Measurements from ENCODE around the gene LOC128125822.

Gene LOC128125822

DNA sequence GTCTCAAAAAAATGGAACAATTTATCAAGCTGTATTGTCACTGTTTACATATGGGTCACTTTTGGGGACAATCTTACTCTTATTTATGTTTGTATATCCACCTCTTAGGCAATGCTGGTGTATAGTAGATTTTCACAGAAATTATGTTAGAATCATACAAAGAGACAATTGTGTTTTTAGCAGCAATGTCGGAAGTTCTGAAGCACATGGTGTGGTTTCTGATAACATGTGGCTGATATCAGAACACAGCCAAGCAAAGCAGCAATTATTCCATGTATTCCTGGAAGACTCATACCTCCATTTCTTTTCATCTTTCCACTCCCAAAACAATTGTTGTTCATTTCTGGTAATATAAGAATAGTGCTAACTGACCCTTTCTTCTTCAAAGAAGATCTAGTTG is 17.5 kb upstream of the LOC128125822 start:
- DNase-seq (ENCODE audit: low read depth, low spot score) (no peak), ATAC-seq (no peak)
- Histone ChIP-seq H3K4me1 (ENCODE audit: control insufficient read depth in 1 of 2, insufficient read depth in 2 of 2, low read length in 2 of 2) (no peaks in the 10 kb centered on the region), H3K4me3 (replicated peaks in 1 of 2; ENCODE audit: low read depth in 1 of 2, low read length in 2 of 2) (no peak overlapping the region), H3K4me2 (ENCODE audit: low read length) (no peak overlapping the region), H3K79me2 (ENCODE audit: insufficient read depth, low read length) (no peaks in the 10 kb centered on the region), H3K27ac (ENCODE audit: low read depth, low read length) (no peak overlapping the region), H3K27me3 (ENCODE audit: insufficient read depth, low read length) (no peaks in the 10 kb centered on the region), H3K9me2 (ENCODE audit: insufficient read depth) (no peaks in the 10 kb centered on the region), H3K36me3 (ENCODE audit: control insufficient read depth in 1 of 2, insufficient read depth in 2 of 2, low read length in 2 of 2) (no peaks in the 10 kb centered on the region), H3K9me3 (ENCODE audit: control insufficient read depth in 1 of 2, insufficient read depth in 1 of 2, low read depth in 1 of 2, low read length in 2 of 2) (no peaks in the 10 kb centered on the region), H2AFZ (ENCODE audit: low read depth, low read length, poor library complexity, severe bottlenecking) (no peak overlapping the region), H3K9ac (ENCODE audit: low read length) (no peak overlapping the region), H4K20me1 (ENCODE audit: insufficient read depth) (no peaks in the 10 kb centered on the region)
- RAD21 ChIA-PET (ENCODE audit: low non-redundant PET in 1 of 2, low total read pairs in 2 of 2, uncharacterized antibody in 2 of 2, unreplicated experiment in 2 of 2), result no interaction called here
- CTCF ChIA-PET, result no interaction called here
- POLR2A ChIA-PET, result no interaction called here
- intact Hi-C loops (cut with micrococcal nuclease), result no loop called here
- no peak for TF ChIP-seq SRF (IDR thresholded peaks at IDR 0.05; ENCODE audit: low read depth)
- TF ChIP-seq, protein P1, sequence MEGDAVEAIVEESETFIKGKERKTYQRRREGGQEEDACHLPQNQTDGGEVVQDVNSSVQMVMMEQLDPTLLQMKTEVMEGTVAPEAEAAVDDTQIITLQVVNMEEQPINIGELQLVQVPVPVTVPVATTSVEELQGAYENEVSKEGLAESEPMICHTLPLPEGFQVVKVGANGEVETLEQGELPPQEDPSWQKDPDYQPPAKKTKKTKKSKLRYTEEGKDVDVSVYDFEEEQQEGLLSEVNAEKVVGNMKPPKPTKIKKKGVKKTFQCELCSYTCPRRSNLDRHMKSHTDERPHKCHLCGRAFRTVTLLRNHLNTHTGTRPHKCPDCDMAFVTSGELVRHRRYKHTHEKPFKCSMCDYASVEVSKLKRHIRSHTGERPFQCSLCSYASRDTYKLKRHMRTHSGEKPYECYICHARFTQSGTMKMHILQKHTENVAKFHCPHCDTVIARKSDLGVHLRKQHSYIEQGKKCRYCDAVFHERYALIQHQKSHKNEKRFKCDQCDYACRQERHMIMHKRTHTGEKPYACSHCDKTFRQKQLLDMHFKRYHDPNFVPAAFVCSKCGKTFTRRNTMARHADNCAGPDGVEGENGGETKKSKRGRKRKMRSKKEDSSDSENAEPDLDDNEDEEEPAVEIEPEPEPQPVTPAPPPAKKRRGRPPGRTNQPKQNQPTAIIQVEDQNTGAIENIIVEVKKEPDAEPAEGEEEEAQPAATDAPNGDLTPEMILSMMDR (IDR thresholded peaks at IDR 0.05 in 2 of 3, conservative IDR thresholded peaks at IDR 0.05 in 1 of 3; ENCODE audit: borderline replicate concordance in 1 of 3, insufficient read depth in 1 of 3, low read depth in 2 of 3, low read length in 2 of 3), result no peak
- TF ChIP-seq TCF7L2 (IDR thresholded peaks at IDR 0.05; ENCODE audit: borderline replicate concordance, extremely low read depth, insufficient read depth, insufficient read length), result no peak
- no peak for TF ChIP-seq POLR2AphosphoS5 (IDR thresholded peaks at IDR 0.05; ENCODE audit: low read depth, low read length)
- no peak for TF ChIP-seq CBX3 (IDR thresholded peaks at IDR 0.05; ENCODE audit: low read depth)
- TF ChIP-seq SP1 (IDR thresholded peaks at IDR 0.05; ENCODE audit: low read depth), result no peak
- TF ChIP-seq ELF1 (IDR thresholded peaks at IDR 0.05; ENCODE audit: borderline replicate concordance, low read depth), result no peak
- no peak for TF ChIP-seq JUND (IDR thresholded peaks at IDR 0.05)
- TF ChIP-seq, protein P2, sequence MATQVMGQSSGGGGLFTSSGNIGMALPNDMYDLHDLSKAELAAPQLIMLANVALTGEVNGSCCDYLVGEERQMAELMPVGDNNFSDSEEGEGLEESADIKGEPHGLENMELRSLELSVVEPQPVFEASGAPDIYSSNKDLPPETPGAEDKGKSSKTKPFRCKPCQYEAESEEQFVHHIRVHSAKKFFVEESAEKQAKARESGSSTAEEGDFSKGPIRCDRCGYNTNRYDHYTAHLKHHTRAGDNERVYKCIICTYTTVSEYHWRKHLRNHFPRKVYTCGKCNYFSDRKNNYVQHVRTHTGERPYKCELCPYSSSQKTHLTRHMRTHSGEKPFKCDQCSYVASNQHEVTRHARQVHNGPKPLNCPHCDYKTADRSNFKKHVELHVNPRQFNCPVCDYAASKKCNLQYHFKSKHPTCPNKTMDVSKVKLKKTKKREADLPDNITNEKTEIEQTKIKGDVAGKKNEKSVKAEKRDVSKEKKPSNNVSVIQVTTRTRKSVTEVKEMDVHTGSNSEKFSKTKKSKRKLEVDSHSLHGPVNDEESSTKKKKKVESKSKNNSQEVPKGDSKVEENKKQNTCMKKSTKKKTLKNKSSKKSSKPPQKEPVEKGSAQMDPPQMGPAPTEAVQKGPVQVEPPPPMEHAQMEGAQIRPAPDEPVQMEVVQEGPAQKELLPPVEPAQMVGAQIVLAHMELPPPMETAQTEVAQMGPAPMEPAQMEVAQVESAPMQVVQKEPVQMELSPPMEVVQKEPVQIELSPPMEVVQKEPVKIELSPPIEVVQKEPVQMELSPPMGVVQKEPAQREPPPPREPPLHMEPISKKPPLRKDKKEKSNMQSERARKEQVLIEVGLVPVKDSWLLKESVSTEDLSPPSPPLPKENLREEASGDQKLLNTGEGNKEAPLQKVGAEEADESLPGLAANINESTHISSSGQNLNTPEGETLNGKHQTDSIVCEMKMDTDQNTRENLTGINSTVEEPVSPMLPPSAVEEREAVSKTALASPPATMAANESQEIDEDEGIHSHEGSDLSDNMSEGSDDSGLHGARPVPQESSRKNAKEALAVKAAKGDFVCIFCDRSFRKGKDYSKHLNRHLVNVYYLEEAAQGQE (IDR thresholded peaks at IDR 0.05; ENCODE audit: low read depth), result no peak
- TF ChIP-seq, protein P3, sequence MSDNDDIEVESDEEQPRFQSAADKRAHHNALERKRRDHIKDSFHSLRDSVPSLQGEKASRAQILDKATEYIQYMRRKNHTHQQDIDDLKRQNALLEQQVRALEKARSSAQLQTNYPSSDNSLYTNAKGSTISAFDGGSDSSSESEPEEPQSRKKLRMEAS (IDR thresholded peaks at IDR 0.05), result no peak
- no peak for TF ChIP-seq ZFX (IDR thresholded peaks at IDR 0.05)
- BruUV-seq (replicated peaks), result no TSS peak

All from HCT116 (cell line).